Gastrocnemius medialis (tissue), 4 donors: ENCODE data around the gene TAF1D.

Experiments used
- POLR2A ChIP-seq, 2 donors: fragments of 450-650 bp; IDR thresholded peaks; one replicate each; pipeline ENCODE4 v1.6.1; 2017; ENCODE audit warnings: antibody characterized with exemption in 2 of 2, mild to moderate bottlenecking in 2 of 2, moderate library complexity in 2 of 2
- TF ChIP-seq, protein P1 (sequence below), 5 experiments: fragments of 450-650 bp in 3 of 5; fragments of 200-600 bp in 2 of 5; sonication (generic) in 2 of 5; IDR thresholded peaks in 4 of 5; conservative IDR thresholded peaks in 1 of 5; 1 replicate in 4 of 5; 2 replicates in 1 of 5; pipeline ENCODE4 v1.5.1; 2016 to 2019; ENCODE audit warnings: antibody characterized with exemption in 5 of 5, mild to moderate bottlenecking in 3 of 5, moderate library complexity in 3 of 5

DNA sequence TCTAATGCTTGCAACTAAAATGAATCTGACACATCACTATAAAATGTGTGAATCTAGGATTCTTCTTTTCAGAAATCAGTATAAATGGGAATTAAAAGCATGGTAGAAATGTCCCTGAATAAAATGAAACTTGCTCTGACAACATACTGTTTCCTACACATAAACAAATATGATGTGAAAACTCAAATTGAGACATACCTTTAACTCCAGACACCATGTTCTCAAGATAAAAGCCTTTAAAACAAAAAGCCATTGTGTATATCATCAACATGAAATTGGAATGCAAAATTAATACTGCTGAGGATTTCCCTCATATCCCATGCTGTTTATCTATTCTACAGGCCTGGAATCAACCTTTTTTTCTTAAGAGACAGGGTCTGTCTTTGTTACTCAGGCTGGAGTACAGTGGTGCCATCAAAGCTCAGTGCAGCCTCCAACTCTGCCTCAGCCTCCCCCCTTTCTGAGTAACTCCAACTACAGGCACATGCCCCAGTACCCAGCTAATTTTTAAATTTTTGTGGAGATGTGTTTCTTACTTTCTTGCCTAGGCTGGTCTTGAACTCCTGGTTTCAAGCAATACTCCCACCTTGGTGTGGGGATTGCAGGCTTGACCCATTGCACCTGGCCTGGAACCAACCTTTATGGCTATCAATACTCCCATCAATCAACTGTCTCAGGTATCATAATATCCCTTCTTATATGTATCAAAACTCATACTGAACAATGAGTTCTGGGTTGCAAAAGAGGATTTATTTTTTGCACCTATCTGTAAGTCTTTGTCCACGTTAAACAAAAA is 6.7 kb downstream of the TAF1D start:
- TF ChIP-seq, protein P1, sequence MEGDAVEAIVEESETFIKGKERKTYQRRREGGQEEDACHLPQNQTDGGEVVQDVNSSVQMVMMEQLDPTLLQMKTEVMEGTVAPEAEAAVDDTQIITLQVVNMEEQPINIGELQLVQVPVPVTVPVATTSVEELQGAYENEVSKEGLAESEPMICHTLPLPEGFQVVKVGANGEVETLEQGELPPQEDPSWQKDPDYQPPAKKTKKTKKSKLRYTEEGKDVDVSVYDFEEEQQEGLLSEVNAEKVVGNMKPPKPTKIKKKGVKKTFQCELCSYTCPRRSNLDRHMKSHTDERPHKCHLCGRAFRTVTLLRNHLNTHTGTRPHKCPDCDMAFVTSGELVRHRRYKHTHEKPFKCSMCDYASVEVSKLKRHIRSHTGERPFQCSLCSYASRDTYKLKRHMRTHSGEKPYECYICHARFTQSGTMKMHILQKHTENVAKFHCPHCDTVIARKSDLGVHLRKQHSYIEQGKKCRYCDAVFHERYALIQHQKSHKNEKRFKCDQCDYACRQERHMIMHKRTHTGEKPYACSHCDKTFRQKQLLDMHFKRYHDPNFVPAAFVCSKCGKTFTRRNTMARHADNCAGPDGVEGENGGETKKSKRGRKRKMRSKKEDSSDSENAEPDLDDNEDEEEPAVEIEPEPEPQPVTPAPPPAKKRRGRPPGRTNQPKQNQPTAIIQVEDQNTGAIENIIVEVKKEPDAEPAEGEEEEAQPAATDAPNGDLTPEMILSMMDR (IDR thresholded peaks at IDR 0.05 in 4 of 5, conservative IDR thresholded peaks at IDR 0.05 in 1 of 5) = no peak
- no peak for TF ChIP-seq POLR2A (IDR thresholded peaks at IDR 0.05)
